Natural killer cell (primary cell): Measurements from ENCODE around the gene MTFR1L. TPM values are rescaled to one million over a fixed set of nuclear protein-coding genes. Genes with fewer than 3 reads are reported as not detected.

ENCODE experiments used
- ATAC-seq, 3 donors: fragments of 150-1000 bp in 2 of 3; fragments of 200-7000 bp in 1 of 3; cut with Tn5 transposase; 1 replicate in 1 of 3; 2 replicates in 2 of 3; pipeline ENCODE4 v1.10.0; 2021; ENCODE audit warnings: mild to moderate bottlenecking in 2 of 3, moderate library complexity in 2 of 3
- DNase-seq, 2 donors: peaks; one replicate each; pipeline versions ENCODE4 v3.0.0 to v3.0.0-alpha.2; 2013 to 2021; ENCODE audit warnings: mixed read lengths in 1 of 2
- H3K27ac ChIP-seq: one replicate; pipeline ENCODE4 v1.5.1; 2013; ENCODE audit warnings: mild to moderate bottlenecking, low read length
- H3K27me3 ChIP-seq: one replicate; pipeline ENCODE4 v1.6.1; 2013; ENCODE audit warnings: low read length; ENCODE audit not compliant: control insufficient read depth, insufficient read depth
- H3K36me3 ChIP-seq: one replicate; pipeline ENCODE4 v1.6.1; 2013; ENCODE audit warnings: low read length; ENCODE audit not compliant: control insufficient read depth, insufficient read depth
- H3K4me1 ChIP-seq: one replicate; pipeline ENCODE4 v1.6.1; 2013; ENCODE audit warnings: low read length; ENCODE audit not compliant: control insufficient read depth, insufficient read depth
- H3K4me3 ChIP-seq: one replicate; pipeline ENCODE4 v1.5.1; 2013; ENCODE audit warnings: low read length
- H3K9me3 ChIP-seq: one replicate; pipeline ENCODE4 v1.6.1; 2013; ENCODE audit warnings: low read length; ENCODE audit not compliant: control insufficient read depth, insufficient read depth
- H3K27ac Mint-ChIP-seq, 2 donors: one replicate each; pipeline ENCODE4 v1.8.0; 2022; ENCODE audit warnings: mild to moderate bottlenecking in 2 of 2, mixed read lengths in 2 of 2, moderate library complexity in 1 of 2
- H3K27me3 Mint-ChIP-seq, 2 donors: one replicate each; pipeline ENCODE4 v1.8.0; 2022; ENCODE audit warnings: low read depth in 2 of 2, mixed read lengths in 2 of 2
- H3K36me3 Mint-ChIP-seq: one replicate; pipeline ENCODE4 v1.8.0; 2022; ENCODE audit warnings: mixed read lengths
- H3K4me1 Mint-ChIP-seq, 2 donors: one replicate each; pipeline ENCODE4 v1.8.0; 2022; ENCODE audit warnings: mixed read lengths in 2 of 2
- H3K4me3 Mint-ChIP-seq: one replicate; pipeline ENCODE4 v1.8.0; 2022; ENCODE audit warnings: mild to moderate bottlenecking, moderate library complexity, mixed read lengths
- H3K9me3 Mint-ChIP-seq, 2 donors: one replicate each; pipeline ENCODE4 v1.8.0; 2022; ENCODE audit warnings: mixed read lengths in 2 of 2
- WGBS: methylation state at CpG from one replicate; pipeline ENCODE4 v1.1.7; 2013; ENCODE audit warnings: missing lambda C conversion rate; ENCODE audit not compliant: insufficient coverage; 5-methylcytosine and 5-hydroxymethylcytosine counted together
- intact Hi-C: fragments of 100-400 bp; cut with micrococcal nuclease; formaldehyde crosslinking; loops from one replicate; pipeline ENCODE4 v1.14.2; 2022
- total RNA-seq, 4 donors: library from RNA; stranded (reverse); fragments of 120-200 nt in 1 of 4; gene quantifications; one replicate each; pipeline versions ENCODE4 v1.2.3 to v1.2.4, GENCODE V29; 2013 to 2022
- TF ChIP-seq, protein P1 (sequence below): fragments of 200-600 bp; IDR thresholded peaks from one replicate; pipeline ENCODE4 v1.8.0; 2022; ENCODE audit warnings: antibody characterized with exemption

Gene MTFR1L
- total RNA-seq, 3 donors from 2014 or later (not counting 1 experiment from before 2014, with no cell fraction given) = 33.4 to 39.0 (median 39.0) TPM

- H3K36me3 ChIP-seq = peaks cover 64% of the 10 kb centered on the region
- 100% methylated on average over 1 of the region's 3 CpGs for WGBS
- Mint-ChIP-seq H3K36me3 (peaks cover 14% of the 10 kb centered on the region), H3K27me3 (no peaks in the 10 kb centered on the region), H3K27ac (no peak overlapping the region), H3K9me3 (no peaks in the 10 kb centered on the region), H3K4me1 (peaks cover 0 to 5% of the 10 kb centered on the region in 2 donors), H3K4me3 (no peak overlapping the region)
- DNase-seq (no peak), ATAC-seq (no peak)
- no peak overlapping the region for H3K27ac ChIP-seq
- H3K4me3 ChIP-seq = no peak overlapping the region
- H3K27me3 ChIP-seq = no peaks in the 10 kb centered on the region
- no peaks in the 10 kb centered on the region for H3K4me1 ChIP-seq
- TF ChIP-seq, protein P1, sequence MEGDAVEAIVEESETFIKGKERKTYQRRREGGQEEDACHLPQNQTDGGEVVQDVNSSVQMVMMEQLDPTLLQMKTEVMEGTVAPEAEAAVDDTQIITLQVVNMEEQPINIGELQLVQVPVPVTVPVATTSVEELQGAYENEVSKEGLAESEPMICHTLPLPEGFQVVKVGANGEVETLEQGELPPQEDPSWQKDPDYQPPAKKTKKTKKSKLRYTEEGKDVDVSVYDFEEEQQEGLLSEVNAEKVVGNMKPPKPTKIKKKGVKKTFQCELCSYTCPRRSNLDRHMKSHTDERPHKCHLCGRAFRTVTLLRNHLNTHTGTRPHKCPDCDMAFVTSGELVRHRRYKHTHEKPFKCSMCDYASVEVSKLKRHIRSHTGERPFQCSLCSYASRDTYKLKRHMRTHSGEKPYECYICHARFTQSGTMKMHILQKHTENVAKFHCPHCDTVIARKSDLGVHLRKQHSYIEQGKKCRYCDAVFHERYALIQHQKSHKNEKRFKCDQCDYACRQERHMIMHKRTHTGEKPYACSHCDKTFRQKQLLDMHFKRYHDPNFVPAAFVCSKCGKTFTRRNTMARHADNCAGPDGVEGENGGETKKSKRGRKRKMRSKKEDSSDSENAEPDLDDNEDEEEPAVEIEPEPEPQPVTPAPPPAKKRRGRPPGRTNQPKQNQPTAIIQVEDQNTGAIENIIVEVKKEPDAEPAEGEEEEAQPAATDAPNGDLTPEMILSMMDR = no peak
- intact Hi-C loops = no loop called here
- no peaks in the 10 kb centered on the region for H3K9me3 ChIP-seq
Observed at GRCh38 chr1:25828491-25828890, 8.7 kb downstream of the MTFR1L start.

- intact Hi-C loops = no loop called here
- H3K9me3 ChIP-seq = no peaks in the 10 kb centered on the region
- Mint-ChIP-seq H3K27ac (no peak overlapping the region), H3K36me3 (peaks cover 14% of the 10 kb centered on the region), H3K27me3 (no peaks in the 10 kb centered on the region), H3K9me3 (no peaks in the 10 kb centered on the region), H3K4me3 (no peak overlapping the region), H3K4me1 (peaks cover 0 to 5% of the 10 kb centered on the region in 2 donors)
- TF ChIP-seq, protein P1 = no peak
- H3K4me3 ChIP-seq = no peak overlapping the region
- no peaks in the 10 kb centered on the region for H3K4me1 ChIP-seq
- H3K27ac ChIP-seq = no peak overlapping the region
- ATAC-seq = no peak
- WGBS = 92% methylated on average over 1 of the region's 1 CpG
- DNase-seq = no peak
- H3K27me3 ChIP-seq = no peaks in the 10 kb centered on the region
- H3K36me3 ChIP-seq = peaks cover 65% of the 10 kb centered on the region
Observed at GRCh38 chr1:25829046-25829445, 9.3 kb downstream of the MTFR1L start.

GRCh38 chr1:25831569-25832196 lies 11.9 kb downstream of the MTFR1L start:
- Mint-ChIP-seq H3K4me1 (peaks cover 0 to 5% of the 10 kb centered on the region in 2 donors), H3K27me3 (no peaks in the 10 kb centered on the region), H3K9me3 (no peaks in the 10 kb centered on the region), H3K36me3 (peaks cover 14% of the 10 kb centered on the region), H3K27ac (no peak overlapping the region), H3K4me3 (no peak overlapping the region)
- H3K27me3 ChIP-seq = no peaks in the 10 kb centered on the region
- no peak for DNase-seq
- WGBS = 57% methylated on average over 4 of the region's 5 CpGs
- H3K9me3 ChIP-seq = no peaks in the 10 kb centered on the region
- H3K4me3 ChIP-seq = no peak overlapping the region
- ATAC-seq = no peak
- intact Hi-C loops = no loop called here
- TF ChIP-seq, protein P1 = no peak
- no peaks in the 10 kb centered on the region for H3K4me1 ChIP-seq
- H3K36me3 ChIP-seq = peaks cover 64% of the 10 kb centered on the region
- no peak overlapping the region for H3K27ac ChIP-seq
